DMS79 treated with DMSO at 0.1 percent for 48 hours (cell line): ENCODE data around the gene HRH2.
A peak's percentile ranks its signal among the peaks of the same experiment; 100 is the strongest.
"Not testable (repeated sequence)": the region's sequence is repeated elsewhere in the genome, so short reads cannot be mapped to it uniquely, and the experiment has no call there.

ENCODE experiments used
- DNase-seq: peaks from one replicate; lab custom pipeline; 2025; lab: John Stamatoyannopoulos, UW

HRH2 gene

GRCh38 chr5:175741556-175741955 is 83.7 kb downstream of the HRH2 start:
- DNase-seq: no peak

DNA sequence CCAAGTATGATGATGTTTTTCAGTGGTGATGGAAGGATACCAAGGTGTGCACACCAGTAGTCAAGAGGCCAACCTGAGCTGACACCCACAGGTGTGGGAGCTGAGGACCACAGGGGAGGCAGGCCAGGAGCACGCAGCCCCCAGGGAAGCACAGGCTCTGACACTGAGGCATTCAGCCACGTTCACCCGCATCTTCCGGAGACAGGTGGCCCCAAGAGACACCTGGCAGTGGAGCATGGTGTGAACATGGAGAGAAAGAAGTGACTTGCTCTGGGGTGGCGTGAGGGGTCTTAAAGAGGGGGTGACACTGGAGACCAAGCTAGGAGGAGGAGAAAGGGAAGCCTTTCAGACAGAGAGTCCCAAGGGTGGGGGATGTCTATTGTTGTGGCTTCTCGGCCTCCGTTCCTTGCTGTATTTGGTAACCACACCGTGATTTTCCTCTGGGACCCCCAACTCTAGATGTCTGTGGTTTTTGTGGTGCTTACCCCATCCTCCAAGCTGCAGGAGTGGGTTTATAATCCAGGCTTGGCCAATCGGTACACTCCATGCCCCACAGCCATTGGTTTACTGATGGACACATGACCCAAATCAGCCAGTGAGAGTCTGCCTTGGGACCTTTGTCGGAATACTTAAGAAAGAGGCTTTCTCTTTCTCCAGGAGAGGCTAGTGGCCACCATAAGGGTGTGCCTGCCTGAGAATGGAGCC is 84.6 kb downstream of the HRH2 start:
- no peak for DNase-seq

- no peak for DNase-seq
Measured at GRCh38 chr5:175743676-175744210, 85.9 kb downstream of the HRH2 start.

- DNase-seq: no peak
Measured at GRCh38 chr5:175745210-175745609, 87.3 kb downstream of the HRH2 start.

DNA sequence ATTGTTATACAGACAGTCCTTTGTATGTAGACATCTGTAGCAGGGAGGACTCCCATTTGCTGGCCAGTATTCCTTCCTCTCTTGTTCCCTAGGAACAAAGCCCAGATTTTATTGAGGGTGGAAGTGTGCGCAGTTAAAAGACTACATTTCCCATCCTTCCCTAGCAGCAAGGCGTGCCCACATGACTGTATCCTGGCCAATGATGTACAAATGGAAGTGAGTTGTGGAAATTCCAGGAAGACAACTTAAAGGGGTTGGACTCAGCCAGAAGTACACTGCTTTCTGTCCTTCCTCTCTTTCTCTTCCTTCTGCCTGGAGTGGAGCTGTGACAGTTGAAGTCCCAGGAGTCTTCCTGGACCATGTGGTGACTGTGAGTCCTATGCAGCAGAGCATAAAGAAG is 89.0 kb downstream of the HRH2 start:
- peak; percentile 34 for DNase-seq

- no peak for DNase-seq
Measured at GRCh38 chr5:175747539-175748060, 89.7 kb downstream of the HRH2 start.

DNA sequence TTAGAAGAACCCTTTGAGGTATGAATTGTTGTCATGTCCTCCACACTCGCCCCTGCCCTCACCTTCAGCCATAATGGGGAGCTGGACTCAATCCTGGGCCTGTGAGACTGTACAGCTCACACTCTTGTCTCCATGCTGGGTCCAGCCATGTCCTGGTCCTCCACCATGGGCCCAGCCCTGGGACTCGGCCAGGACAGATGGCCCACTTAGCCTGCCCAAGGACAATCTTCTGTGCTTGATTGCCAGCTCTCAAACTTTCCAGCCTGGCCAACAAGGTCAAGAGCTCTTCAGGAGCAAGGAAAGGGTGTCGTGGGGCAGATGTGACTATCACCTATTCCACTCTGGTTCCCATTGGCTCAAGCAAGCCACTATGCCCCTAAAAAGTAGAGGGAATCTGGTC is 90.8 kb downstream of the HRH2 start:
- no peak for DNase-seq

GRCh38 chr5:175749591-175749990 is 91.7 kb downstream of the HRH2 start:
- DNase-seq: no peak

DNA sequence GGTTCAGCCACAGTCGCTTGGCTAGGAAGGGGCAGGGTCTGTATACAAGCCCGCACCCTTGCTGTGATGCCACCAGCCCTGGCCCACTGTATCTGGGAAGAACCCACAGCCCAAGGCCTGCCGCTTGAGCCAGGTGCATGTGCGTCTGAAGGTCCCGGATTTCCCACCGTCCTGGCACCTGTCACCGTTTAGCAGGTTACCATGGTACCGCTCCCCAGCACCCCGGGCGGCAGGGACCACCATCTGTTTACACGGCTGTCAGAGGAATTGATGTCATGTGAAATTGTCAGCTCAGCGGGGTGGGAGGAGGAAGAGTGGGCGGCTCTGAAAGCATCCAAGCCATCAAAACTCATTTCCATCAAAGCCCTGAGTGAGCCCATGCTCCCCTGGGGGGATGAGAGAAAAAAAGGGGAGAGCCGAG is 92.7 kb downstream of the HRH2 start:
- no peak for DNase-seq

DNA sequence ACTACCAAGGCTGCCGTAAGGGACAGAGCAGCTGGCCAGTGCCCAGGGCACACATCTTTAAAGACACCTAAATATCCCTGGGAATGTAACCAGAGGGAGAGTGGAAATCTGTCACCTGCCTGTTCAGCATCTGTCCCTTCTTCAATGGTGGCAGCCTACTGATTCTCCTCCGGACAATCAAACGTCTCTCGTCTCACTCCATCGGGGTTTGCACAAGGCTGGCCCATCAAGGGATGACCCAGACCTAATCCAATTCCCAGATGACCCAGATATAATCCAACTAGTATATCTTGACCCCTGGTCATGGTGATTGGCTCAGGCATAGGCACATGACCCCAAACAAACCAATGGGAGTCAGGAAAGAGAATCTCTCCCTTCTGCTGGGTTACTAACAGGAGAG is 93.5 kb downstream of the HRH2 start:
- DNase-seq: no peak

DNA sequence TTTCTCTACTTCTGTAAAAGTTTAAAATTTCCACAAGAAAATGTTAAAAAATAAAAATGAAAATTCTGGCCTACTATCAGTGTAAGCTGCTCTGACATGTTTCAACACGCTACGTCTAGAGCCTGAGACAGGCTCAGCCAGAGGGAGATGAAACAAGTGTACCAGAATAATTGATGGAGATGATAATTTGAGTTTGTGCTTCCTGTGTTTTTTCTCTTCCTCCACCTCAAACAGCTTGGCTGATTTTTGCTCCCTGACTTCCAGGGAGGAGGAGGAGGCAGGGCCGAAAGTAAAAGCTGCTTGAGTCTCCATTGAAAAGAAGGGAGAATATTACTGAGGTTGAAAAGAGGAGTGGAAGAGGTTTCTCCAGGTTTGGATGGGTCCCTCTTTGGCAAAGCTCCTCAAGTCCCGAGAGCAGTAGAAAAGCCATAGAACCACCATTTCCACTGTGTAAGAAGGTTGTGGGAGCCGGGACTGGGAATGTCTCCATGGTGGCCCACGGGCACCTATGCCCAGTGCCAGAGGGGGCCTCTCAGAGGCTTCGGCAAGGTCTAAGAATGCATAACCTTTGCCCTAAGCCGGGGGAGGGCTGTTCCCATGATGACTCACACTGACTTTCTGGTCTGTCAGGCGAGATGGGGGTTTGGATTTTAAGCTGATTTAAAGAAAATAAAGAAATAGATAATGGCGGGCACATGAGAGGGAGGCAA is 95.1 kb downstream of the HRH2 start:
- no peak for DNase-seq

- no peak for DNase-seq
Measured at GRCh38 chr5:175753536-175754402, 95.9 kb downstream of the HRH2 start.

DNA sequence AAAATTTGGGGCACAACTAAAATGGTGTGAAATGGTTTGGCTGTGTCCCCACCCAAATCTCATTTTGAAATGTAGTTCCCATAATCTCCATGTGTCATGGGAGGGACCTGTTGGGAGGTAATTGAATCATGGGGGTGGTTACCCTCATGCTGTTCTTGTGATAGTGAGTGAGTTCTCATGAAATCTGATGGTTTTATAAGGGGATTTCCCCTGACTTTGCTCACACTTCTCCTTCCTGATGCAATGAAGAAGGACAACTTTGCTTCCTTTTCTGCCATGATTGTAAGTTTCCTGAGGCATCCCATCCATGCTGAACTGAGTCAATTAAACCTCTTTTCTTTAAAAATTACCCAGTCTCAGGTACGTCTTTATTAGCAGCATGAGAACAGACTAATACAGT is 102.1 kb downstream of the HRH2 start:
- not testable (repeated sequence) for DNase-seq
